Activated CD4-positive, alpha-beta T cell treated with anti-CD3 and anti-CD28 coated beads, Interleukin-2, amount 10 ng/mL, durations not matched to agents 7 days and 5 days (primary cell): ENCODE measurements around the gene TASL. TPM values are rescaled to one million over a fixed set of nuclear protein-coding genes. Genes with fewer than 3 reads are reported as not detected.

ENCODE experiments used
- CTCF ChIA-PET: fragments of 350-600 bp; sonication (Branson Sonifier 250); formaldehyde crosslinking; loops from one replicate; lab custom pipeline; 2021; ENCODE audit warnings: antibody characterized with exemption; lab: Charles Lee
- POLR2A ChIA-PET: fragments of 350-600 bp; sonication (Branson Sonifier 250); formaldehyde crosslinking; loops from one replicate; lab custom pipeline; 2021; ENCODE audit warnings: antibody characterized with exemption; lab: Charles Lee
- DNase-seq: peaks from one replicate; pipeline ENCODE4 v3.0.0-alpha.2; 2020
- H3K27ac Mint-ChIP-seq: one replicate; pipeline ENCODE4 v1.8.0; 2021; ENCODE audit warnings: mild to moderate bottlenecking, moderate library complexity, mixed read lengths
- H3K27me3 Mint-ChIP-seq: one replicate; pipeline ENCODE4 v1.8.0; 2021; ENCODE audit warnings: mixed read lengths
- H3K36me3 Mint-ChIP-seq: one replicate; pipeline ENCODE4 v1.8.0; 2021; ENCODE audit warnings: low read depth, mixed read lengths
- H3K4me1 Mint-ChIP-seq: one replicate; pipeline ENCODE4 v1.8.0; 2021; ENCODE audit warnings: mixed read lengths
- H3K4me3 Mint-ChIP-seq: one replicate; pipeline ENCODE4 v1.8.0; 2021; ENCODE audit warnings: mild to moderate bottlenecking, moderate library complexity, mixed read lengths
- H3K9me3 Mint-ChIP-seq: one replicate; pipeline ENCODE4 v1.8.0; 2021; ENCODE audit warnings: mixed read lengths
- total RNA-seq, 2 experiments: library from RNA; stranded (reverse); gene quantifications; one replicate each; pipeline ENCODE4 v1.2.3, GENCODE V29; 2021

The TASL gene
- total RNA-seq, 2 experiments from 2014 or later: 5.9 to 6.2 TPM

DNA sequence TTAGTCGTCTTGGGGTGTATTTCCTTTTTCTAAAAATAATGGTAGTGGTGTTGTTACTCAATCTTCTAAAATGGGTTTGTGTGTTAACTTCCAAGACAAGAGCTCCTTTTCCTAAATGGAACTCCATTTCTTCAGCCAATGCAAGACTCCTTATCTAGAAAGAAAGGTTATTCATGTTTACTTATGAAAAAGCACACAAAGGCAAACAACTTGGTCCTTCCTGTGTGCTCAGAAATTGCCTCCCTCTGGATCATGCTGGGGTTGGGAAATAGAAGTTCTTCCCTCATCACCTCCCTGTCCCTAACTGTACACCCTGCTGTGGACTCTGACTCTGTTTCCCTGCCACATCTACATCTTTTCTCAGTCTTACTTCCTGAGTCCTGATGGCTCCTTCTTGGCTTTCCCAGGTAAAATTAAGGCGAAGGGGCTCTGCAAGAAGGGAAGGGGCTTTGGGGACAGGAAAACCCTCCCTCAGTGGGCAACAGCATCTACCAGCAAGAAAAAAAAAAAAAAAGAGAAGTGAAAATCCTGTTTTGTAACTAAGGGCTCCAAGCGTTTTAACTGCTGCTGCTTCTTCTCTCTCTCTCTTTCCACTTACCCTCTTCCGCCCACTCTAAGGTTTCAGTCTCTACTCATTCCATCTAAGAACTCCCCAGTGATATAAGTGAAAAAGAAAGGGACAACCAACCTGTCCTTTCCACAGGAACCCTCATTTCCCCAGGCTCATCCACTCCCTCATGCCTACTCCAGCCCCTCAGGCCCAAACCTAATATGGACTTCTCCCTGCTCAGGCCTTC is 19.8 kb upstream of the TASL start:
- DNase-seq: no peak
- Mint-ChIP-seq H3K4me3 (no peak overlapping the region), H3K27me3 (no peaks in the 10 kb centered on the region), H3K27ac (no peak overlapping the region), H3K36me3 (no peaks in the 10 kb centered on the region), H3K9me3 (no peaks in the 10 kb centered on the region), H3K4me1 (peaks cover 21% of the 10 kb centered on the region)
- POLR2A ChIA-PET: no interaction called here
- CTCF ChIA-PET: no interaction called here

DNA sequence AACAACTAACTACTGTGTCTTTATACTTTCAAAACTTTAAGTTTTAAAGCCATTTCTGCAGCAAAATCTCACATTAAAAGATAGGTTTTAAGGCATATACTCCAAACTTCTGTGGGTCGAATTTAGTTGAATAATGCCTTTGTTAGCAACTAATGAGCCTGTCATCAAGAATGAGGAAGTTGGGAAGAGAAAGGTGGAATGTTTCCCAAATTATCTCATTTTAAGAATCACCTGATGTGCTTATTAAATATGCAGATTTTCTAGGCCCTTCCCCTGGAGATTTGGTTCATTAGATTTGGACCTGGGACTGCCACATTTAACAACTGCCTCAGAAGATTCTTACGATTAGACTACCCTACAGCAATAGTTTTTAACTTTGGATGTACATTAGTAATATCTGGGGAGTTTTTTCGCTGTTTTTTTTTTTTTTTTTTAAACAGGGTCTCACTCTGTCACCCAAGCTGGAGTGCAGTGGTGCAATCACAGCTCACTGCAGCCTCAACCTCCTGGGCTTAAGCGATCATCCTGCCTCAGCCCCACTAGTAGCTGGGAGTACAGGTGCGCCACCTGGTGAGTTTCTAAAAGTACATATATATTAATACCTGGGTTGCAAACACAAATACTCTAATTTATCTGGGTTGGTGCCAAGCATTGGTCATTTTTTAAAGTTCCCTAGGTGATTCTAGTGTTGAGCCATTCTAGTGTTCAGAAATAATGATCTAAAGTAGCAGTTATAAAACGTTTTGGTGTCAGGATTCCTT is 16.1 kb upstream of the TASL start:
- POLR2A ChIA-PET: no interaction called here
- Mint-ChIP-seq H3K27ac (no peak overlapping the region), H3K27me3 (peaks cover 2% of the 10 kb centered on the region), H3K36me3 (no peaks in the 10 kb centered on the region), H3K9me3 (no peaks in the 10 kb centered on the region), H3K4me1 (peaks cover 21% of the 10 kb centered on the region), H3K4me3 (no peak overlapping the region)
- CTCF ChIA-PET: no interaction called here
- DNase-seq: peak; percentile 39

DNA sequence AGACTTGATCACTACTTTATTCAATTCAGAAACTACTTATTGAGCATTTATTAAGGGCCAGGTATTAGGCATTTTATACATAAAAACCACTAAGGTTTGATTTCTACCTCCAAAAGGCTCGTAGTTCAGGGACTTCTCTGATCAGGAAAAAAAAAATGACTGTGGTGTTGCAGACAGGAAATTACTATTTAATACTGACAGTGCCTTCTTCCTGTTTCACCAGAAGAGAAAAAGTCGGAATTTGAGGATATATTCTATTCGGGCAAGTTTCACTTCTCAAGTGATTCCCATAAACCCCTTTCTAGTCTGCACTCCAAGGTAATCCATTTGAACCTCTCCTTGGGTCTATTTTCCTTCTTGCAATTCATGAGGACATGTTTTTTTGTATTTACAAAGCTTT is 15.3 kb upstream of the TASL start:
- ChIA-PET CTCF (no interaction called here), POLR2A (no interaction called here)
- no peak overlapping the region for H3K27ac Mint-ChIP-seq

DNA sequence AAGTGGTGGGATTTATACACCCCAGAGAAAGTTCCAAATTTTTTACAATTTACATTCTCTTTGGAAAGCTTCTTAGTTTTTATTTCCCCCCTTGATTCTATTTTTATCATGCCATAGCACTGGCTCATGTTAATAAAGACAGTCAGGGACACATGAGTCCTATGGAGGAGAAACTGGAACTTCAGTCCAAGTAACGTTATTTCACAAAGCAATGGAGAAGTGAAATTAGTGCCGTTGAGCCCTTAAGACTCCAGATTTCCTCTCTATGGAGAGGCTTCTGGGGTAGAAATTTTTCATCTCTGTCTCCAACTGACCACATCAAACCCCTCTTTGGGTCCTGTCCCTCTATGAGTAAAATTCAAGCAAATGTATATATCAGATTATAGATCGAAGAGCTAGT is 12.8 kb upstream of the TASL start:
- Mint-ChIP-seq H3K4me3 (no peak overlapping the region), H3K27me3 (peaks cover 2% of the 10 kb centered on the region), H3K36me3 (no peaks in the 10 kb centered on the region), H3K27ac (no peak overlapping the region), H3K4me1 (peaks cover 9% of the 10 kb centered on the region), H3K9me3 (no peaks in the 10 kb centered on the region)
- CTCF ChIA-PET: interaction anchor here (1.4 kb wide), 1 partner anchor 49 kb away, joined by 3 read pairs; no protein-coding TSS in a partner anchor
- POLR2A ChIA-PET: no interaction called here
- no peak for DNase-seq

More for the DNA sequence above, 15.3 kb upstream of the TASL start:
- no peak for DNase-seq
- peaks cover 2% of the 10 kb centered on the region for H3K27me3 Mint-ChIP-seq
- no peaks in the 10 kb centered on the region for H3K36me3 Mint-ChIP-seq
- peaks cover 18% of the 10 kb centered on the region for H3K4me1 Mint-ChIP-seq
- H3K4me3 Mint-ChIP-seq: no peak overlapping the region
- H3K9me3 Mint-ChIP-seq: no peaks in the 10 kb centered on the region

DNA sequence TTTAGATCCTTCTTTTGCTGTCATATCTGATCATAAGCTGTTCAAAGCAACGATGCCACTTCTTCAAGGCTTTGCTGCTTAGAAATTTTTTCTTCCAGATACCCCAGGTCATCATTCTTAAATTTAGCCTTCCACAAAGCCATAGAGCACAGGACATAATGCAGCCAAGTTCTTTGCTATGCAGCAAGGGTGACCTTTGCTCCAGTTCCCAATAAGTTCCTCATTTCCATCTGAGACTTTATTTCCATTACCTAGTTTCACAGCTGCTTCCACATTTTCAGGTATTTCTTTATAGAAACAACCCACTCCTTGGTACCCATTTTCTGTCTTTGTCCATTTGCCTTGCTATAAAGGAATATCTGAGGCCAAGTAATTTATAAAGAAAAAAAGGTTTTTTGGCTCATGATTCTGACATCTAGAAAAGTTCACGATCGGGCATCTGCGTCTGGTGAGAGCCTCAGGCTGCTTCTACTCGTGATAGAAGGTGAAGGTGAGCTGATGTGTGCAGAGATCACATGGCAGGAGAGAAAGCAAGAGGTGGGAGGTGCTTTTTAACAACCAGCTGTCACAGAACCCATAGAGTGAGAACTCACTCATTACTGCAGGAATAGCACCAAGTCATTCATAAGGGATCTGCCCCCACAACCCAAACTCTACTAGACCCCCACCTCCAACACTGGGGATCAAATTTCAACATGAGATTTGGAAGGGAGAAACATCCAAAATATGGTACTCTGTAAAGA is 11.8 kb upstream of the TASL start:
- Mint-ChIP-seq H3K27me3 (peaks cover 2% of the 10 kb centered on the region), H3K4me1 (peaks cover 9% of the 10 kb centered on the region), H3K4me3 (no peak overlapping the region), H3K36me3 (no peaks in the 10 kb centered on the region), H3K27ac (no peak overlapping the region), H3K9me3 (no peaks in the 10 kb centered on the region)
- no peak for DNase-seq
- POLR2A ChIA-PET: no interaction called here
- CTCF ChIA-PET: interaction anchor here (1.4 kb wide), 1 partner anchor 50 kb away, joined by 3 read pairs; no protein-coding TSS in a partner anchor

DNA sequence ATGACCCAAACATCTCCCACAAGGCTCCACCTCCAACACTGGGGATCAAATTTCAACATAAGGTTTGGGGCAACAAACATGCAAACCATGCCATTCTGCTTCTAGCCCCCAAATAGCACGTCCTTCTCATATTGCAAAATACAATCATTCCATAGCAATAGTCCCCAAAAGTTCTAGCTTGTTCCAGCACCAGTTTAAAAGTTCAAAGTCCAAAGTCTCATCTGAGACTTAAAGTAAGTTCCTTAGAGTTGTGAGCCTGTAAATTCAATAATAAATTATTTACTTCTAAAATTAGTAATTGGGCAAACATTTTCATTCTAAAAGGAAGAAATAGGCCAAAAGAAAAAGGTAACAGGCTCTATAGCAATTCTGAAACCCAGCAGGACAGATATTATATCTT is 8.9 kb upstream of the TASL start:
- Mint-ChIP-seq H3K4me1 (peaks cover 2% of the 10 kb centered on the region), H3K4me3 (no peak overlapping the region), H3K27me3 (peaks cover 2% of the 10 kb centered on the region), H3K36me3 (no peaks in the 10 kb centered on the region), H3K9me3 (no peaks in the 10 kb centered on the region), H3K27ac (no peak overlapping the region)
- DNase-seq: no peak
- ChIA-PET CTCF (interaction anchor here (1.1 kb wide), 1 partner anchor 104 kb away, joined by 3 read pairs; no protein-coding TSS in a partner anchor), POLR2A (no interaction called here)

DNA sequence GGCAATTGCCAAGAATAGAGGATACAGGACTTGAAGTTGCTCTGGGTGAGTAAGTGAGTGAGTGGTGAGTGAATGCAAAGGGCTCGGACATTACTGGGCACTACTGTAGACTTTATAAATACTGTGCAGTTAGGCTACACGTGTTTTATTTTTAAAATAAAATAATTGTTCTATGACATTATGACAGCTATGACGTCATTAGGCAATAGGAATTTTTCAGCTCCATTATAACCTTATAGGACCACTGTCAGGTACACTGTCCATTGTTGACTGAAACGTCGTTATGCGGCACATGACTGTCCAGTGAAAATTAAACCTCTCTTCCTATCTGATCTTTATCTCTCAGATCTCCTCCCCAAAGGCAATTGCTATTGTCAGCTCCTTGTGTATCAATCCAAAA is 5.1 kb upstream of the TASL start:
- H3K9me3 Mint-ChIP-seq: no peaks in the 10 kb centered on the region
- H3K27ac Mint-ChIP-seq: no peak overlapping the region
- H3K27me3 Mint-ChIP-seq: no peaks in the 10 kb centered on the region
- ChIA-PET POLR2A (no interaction called here), CTCF (interaction anchor here (1.0 kb wide), 1 partner anchor 22 kb away, joined by 3 read pairs; no protein-coding TSS in a partner anchor)
- DNase-seq: no peak
- H3K4me3 Mint-ChIP-seq: no peak overlapping the region
- H3K4me1 Mint-ChIP-seq: peaks cover 4% of the 10 kb centered on the region
- peaks cover 4% of the 10 kb centered on the region for H3K36me3 Mint-ChIP-seq

DNA sequence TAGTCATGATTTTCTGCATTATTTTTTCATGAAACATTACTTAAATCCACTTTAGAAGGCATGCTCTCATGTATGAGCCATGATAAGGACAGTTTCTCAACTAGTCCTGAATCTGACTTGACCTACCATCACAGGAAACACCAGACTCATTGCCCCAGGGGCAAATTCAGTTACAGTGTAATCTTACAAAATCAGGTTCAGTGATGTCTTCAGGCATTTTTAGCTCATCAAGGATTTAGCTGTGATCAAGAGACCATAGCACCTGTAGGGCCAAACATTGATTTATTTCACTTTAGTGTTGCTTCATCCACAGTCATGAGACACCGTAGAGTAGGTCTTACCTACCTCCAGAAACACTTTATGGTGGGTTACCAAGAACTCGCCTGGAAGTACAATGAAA is 3.1 kb upstream of the TASL start:
- ChIA-PET POLR2A (no interaction called here), CTCF (interaction anchor here (0.5 to 0.8 kb wide), 2 partner anchors 11 to 27 kb away, joined by 3 read pairs; no protein-coding TSS in a partner anchor)
- Mint-ChIP-seq H3K27ac (no peak overlapping the region), H3K36me3 (peaks cover 6% of the 10 kb centered on the region), H3K9me3 (no peaks in the 10 kb centered on the region), H3K4me1 (peaks cover 5% of the 10 kb centered on the region), H3K4me3 (no peak overlapping the region), H3K27me3 (no peaks in the 10 kb centered on the region)
- no peak for DNase-seq

DNA sequence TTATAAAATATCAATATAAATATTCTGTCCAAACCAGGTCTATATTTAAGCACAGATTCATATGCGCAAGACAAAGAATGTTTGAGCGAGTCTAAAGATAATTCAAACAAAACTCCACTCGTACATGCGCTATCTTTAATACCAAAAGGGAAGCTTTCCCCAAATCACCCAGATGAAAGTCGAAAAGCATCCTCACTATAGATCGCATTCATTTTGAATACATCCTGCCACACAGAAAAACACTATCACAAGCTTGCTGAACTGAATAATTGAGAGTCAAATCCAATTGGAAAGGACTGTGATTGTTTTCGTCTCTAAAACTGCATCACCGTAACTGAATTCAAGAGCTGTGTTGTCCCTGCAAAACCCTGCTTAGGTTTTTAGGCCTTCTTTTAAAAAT is 685 bp downstream of the TASL start:
- peak overlapping the region; percentile 89 for H3K4me3 Mint-ChIP-seq
- DNase-seq: no peak
- no peaks in the 10 kb centered on the region for H3K27me3 Mint-ChIP-seq
- peaks cover 28% of the 10 kb centered on the region for H3K4me1 Mint-ChIP-seq
- peaks cover 18% of the 10 kb centered on the region for H3K36me3 Mint-ChIP-seq
- peak overlapping the region; percentile 98 for H3K27ac Mint-ChIP-seq
- H3K9me3 Mint-ChIP-seq: no peaks in the 10 kb centered on the region
- CTCF ChIA-PET: no interaction called here
- POLR2A ChIA-PET: interaction anchor here (1.9 kb wide), 1 partner anchor 312 kb away, joined by 5 read pairs; the partner anchor contains the start of gene TAB3

DNA sequence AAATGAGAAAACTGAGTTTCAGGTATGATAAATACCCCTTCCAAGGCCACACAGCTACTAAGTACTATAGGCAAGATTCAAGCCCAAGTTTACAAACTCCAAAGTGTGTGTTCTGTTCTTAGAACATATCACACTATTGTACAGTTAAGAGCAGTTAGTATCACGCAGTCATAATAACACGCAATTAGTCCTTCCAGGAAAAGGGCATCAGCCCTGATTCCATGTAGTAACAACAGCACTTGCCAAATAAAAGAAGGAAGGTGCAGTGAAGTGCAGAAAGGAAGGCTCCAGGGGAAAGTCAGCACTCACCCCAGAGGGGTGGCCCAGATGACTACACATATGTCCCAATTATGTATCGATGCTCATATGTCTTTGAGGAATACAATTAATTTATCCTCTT is 4.4 kb downstream of the TASL start:
- CTCF ChIA-PET: no interaction called here
- H3K36me3 Mint-ChIP-seq: peaks cover 18% of the 10 kb centered on the region
- no peaks in the 10 kb centered on the region for H3K27me3 Mint-ChIP-seq
- POLR2A ChIA-PET: no interaction called here
- no peak overlapping the region for H3K27ac Mint-ChIP-seq
- H3K9me3 Mint-ChIP-seq: no peaks in the 10 kb centered on the region
- peaks cover 38% of the 10 kb centered on the region for H3K4me1 Mint-ChIP-seq
- DNase-seq: no peak
- no peak overlapping the region for H3K4me3 Mint-ChIP-seq

DNA sequence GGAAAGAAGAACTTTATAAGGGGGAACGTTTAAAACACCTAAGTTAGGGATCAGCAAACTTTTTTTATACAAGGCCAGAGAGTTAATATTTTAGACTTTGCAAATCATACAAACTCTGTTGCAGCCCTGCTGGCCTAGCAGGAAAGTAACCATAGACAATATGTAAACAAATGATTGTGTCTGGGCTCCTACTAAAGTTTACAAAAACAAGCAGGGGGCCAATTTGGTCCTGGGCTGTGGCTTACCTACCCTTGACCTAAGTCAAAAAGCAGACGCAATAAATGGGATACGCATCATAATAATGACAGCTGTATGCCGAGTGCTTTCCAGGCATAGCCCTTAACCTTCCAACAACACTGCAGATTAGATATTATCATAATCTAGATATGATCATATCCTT is 4.9 kb downstream of the TASL start:
- H3K27ac Mint-ChIP-seq: no peak overlapping the region
- no peak overlapping the region for H3K4me3 Mint-ChIP-seq
- peaks cover 40% of the 10 kb centered on the region for H3K4me1 Mint-ChIP-seq
- ChIA-PET POLR2A (interaction anchor here (0.6 kb wide), 1 partner anchor 272 kb away, joined by 11 read pairs; no protein-coding TSS in a partner anchor), CTCF (no interaction called here)
- peaks cover 19% of the 10 kb centered on the region for H3K36me3 Mint-ChIP-seq
- no peaks in the 10 kb centered on the region for H3K9me3 Mint-ChIP-seq
- no peaks in the 10 kb centered on the region for H3K27me3 Mint-ChIP-seq
- no peak for DNase-seq

DNA sequence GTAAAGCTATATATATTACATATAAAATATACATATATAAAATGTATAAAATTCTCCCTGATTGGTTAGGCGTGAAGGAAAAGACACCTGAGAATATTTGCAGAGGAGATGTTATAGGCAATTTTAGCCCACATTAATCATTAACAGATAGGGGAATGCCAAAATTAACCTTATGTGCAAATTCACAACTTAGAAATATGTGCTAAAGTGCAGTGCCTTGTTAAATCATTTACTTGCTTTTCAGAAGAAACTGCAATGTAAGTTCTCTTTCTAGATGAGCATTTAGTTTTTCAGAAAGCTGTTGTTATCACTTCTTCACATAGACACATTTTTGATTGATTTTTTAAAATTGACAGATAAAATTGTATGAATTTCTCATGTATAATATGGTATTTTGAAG is 5.6 kb downstream of the TASL start:
- ChIA-PET CTCF (no interaction called here), POLR2A (interaction anchor here (0.6 kb wide), 2 partner anchors 272 to 310 kb away, joined by 3 to 11 read pairs; no protein-coding TSS in a partner anchor)
- no peaks in the 10 kb centered on the region for H3K9me3 Mint-ChIP-seq
- no peak overlapping the region for H3K27ac Mint-ChIP-seq
- H3K4me1 Mint-ChIP-seq: peaks cover 42% of the 10 kb centered on the region
- no peak for DNase-seq
- no peaks in the 10 kb centered on the region for H3K27me3 Mint-ChIP-seq
- H3K4me3 Mint-ChIP-seq: no peak overlapping the region
- H3K36me3 Mint-ChIP-seq: peaks cover 19% of the 10 kb centered on the region
